ENCODE results near the gene DNMT1.

GRCh38 chr19:10139952-10140351 lies 54.8 kb downstream of the DNMT1 start:
- TF ChIP-seq POLR2AphosphoS5 (IDR thresholded peaks at IDR 0.05; ENCODE audit: low read depth, low read length), result no peak
- no peak for TF ChIP-seq TAF1 (IDR thresholded peaks at IDR 0.05; ENCODE audit: borderline replicate concordance, insufficient read depth, low read length)

All from PFSK-1 (cell line).